Upper lobe of right lung (tissue), 1 donor: ENCODE data around the gene LRP1B. TPM values are rescaled to one million over a fixed set of nuclear protein-coding genes. Genes with fewer than 3 reads are reported as not detected.

ENCODE experiments used
- ATAC-seq: fragments of 200-7000 bp; cut with Tn5 transposase; one replicate; pipeline ENCODE4 v1.9.1; 2020; ENCODE audit warnings: mild to moderate bottlenecking, moderate library complexity
- DNase-seq: peaks from one replicate; pipeline ENCODE4 v3.0.0-alpha.2; 2020
- H3K27ac ChIP-seq: fragments of 200-600 bp; one replicate; pipeline ENCODE4 v1.8.0; 2022
- H3K27me3 ChIP-seq: fragments of 200-600 bp; one replicate; pipeline ENCODE4 v1.8.0; 2022; ENCODE audit warnings: mild to moderate bottlenecking
- H3K36me3 ChIP-seq: fragments of 200-600 bp; one replicate; pipeline ENCODE4 v1.8.0; 2022
- H3K4me1 ChIP-seq: fragments of 200-600 bp; one replicate; pipeline ENCODE4 v1.8.0; 2022
- H3K4me3 ChIP-seq: fragments of 200-600 bp; one replicate; pipeline ENCODE4 v1.8.0; 2022; ENCODE audit warnings: mild to moderate bottlenecking
- H3K9me3 ChIP-seq: fragments of 200-600 bp; one replicate; pipeline ENCODE4 v1.8.0; 2022
- intact Hi-C: fragments of 100-400 bp; cut with DNase I; formaldehyde crosslinking; loops from one replicate; pipeline ENCODE4 v1.11.0; 2022
- total RNA-seq: library from RNA; stranded (reverse); fragmentation: NEBNext Ultra II Directional; extraction: Animal tissue kit (Norgen Biotek cat#: 25700); gene quantifications from one replicate; pipeline ENCODE4 v1.2.1, GENCODE V29; 2021
- TF ChIP-seq, protein P1 (sequence below): fragments of 200-600 bp; IDR thresholded peaks from one replicate; pipeline ENCODE4 v1.8.0; 2022; ENCODE audit warnings: antibody characterized with exemption
- donor health status: DM: no; HTN: yes; CAD: no; lungs with severe emphysema.

Gene LRP1B
- total RNA-seq, 1 donor from 2014 or later: 0.12 TPM

DNA sequence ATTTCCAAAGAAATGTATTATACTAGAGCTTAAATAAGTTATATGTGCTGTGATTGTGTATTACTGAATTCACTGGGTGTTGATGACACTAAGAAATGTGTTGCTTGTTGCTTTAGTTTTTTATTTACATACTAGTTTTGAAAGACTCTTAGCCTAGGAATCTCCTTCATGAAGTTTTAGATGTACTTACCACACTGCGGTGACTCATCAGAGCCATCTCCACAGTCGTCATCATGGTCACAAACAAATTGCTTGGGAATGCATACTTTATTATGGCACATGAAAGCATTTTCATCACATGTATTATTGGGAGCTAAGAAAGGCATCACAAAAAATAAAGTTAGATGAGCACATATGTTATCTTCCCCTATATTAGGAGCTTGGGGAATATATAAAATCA, 1624.2 kb downstream of the LRP1B start:
- Histone ChIP-seq H3K27me3 (no peaks in the 10 kb centered on the region), H3K27ac (no peak overlapping the region), H3K9me3 (no peaks in the 10 kb centered on the region), H3K4me3 (no peak overlapping the region), H3K4me1 (no peaks in the 10 kb centered on the region), H3K36me3 (no peaks in the 10 kb centered on the region)
- TF ChIP-seq, protein P1, sequence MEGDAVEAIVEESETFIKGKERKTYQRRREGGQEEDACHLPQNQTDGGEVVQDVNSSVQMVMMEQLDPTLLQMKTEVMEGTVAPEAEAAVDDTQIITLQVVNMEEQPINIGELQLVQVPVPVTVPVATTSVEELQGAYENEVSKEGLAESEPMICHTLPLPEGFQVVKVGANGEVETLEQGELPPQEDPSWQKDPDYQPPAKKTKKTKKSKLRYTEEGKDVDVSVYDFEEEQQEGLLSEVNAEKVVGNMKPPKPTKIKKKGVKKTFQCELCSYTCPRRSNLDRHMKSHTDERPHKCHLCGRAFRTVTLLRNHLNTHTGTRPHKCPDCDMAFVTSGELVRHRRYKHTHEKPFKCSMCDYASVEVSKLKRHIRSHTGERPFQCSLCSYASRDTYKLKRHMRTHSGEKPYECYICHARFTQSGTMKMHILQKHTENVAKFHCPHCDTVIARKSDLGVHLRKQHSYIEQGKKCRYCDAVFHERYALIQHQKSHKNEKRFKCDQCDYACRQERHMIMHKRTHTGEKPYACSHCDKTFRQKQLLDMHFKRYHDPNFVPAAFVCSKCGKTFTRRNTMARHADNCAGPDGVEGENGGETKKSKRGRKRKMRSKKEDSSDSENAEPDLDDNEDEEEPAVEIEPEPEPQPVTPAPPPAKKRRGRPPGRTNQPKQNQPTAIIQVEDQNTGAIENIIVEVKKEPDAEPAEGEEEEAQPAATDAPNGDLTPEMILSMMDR: no peak
- no peak for DNase-seq
- no peak for ATAC-seq
- intact Hi-C loops: no loop called here

DNA sequence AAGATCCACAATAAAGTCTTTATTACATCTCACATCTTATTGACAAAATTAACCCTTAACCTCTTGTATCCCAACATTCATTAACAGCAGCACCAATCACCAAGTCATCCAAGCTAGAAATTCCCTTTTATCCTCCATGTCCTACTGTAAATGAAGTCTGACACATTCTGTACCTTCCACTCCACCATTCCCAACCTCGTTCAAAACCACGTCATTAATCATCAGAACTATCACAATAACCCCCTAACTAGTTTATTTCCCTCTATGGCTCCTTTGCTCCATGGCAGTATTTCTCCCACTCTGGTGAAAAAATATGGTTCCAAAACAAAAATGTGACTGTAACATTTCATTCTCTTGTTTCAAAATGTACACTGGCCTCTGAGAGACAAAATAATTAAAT, 1626.2 kb downstream of the LRP1B start:
- DNase-seq (no peak), ATAC-seq (no peak)
- no peaks in the 10 kb centered on the region for H3K27me3 ChIP-seq
- TF ChIP-seq, protein P1: no peak
- no peaks in the 10 kb centered on the region for H3K4me1 ChIP-seq
- no peaks in the 10 kb centered on the region for H3K36me3 ChIP-seq
- intact Hi-C loops: no loop called here
- H3K9me3 ChIP-seq: no peaks in the 10 kb centered on the region
- H3K27ac ChIP-seq: no peak overlapping the region
- H3K4me3 ChIP-seq: no peak overlapping the region

DNA sequence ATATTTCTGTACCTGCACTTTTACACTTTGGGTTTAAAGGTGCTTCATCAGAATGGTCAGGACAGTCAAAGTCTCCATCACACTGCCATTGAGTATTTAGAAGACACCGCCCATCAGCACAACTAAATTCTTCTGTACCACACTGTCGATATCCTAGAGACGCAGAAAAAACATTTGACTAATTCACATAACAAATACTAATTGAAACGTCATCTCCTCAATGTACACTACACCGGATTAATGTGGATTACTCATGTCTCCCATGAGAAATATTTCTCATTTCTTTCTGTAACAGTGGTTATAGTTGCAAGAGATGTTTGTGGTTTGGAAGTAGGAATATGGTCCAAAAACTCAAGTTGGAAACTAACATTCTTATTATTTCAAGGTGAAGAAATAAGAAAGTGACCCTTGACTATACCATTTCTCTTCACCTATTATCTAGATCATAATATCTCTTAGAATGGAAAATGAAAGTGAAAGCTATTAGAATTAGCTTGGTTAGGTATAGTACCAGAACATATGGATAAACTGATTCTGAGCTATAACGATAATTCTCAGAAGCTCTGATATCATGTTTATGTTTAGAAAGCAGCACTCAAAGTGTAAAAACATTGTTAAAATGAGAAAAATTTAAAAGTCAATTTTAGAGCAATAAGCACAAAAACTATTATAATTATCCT, 1627.7 kb downstream of the LRP1B start:
- ATAC-seq: no peak
- no peaks in the 10 kb centered on the region for H3K9me3 ChIP-seq
- intact Hi-C loops: no loop called here
- H3K36me3 ChIP-seq: no peaks in the 10 kb centered on the region
- TF ChIP-seq, protein P1: no peak
- no peaks in the 10 kb centered on the region for H3K4me1 ChIP-seq
- no peak for DNase-seq
- H3K27ac ChIP-seq: no peak overlapping the region
- H3K27me3 ChIP-seq: no peaks in the 10 kb centered on the region
- no peak overlapping the region for H3K4me3 ChIP-seq

DNA sequence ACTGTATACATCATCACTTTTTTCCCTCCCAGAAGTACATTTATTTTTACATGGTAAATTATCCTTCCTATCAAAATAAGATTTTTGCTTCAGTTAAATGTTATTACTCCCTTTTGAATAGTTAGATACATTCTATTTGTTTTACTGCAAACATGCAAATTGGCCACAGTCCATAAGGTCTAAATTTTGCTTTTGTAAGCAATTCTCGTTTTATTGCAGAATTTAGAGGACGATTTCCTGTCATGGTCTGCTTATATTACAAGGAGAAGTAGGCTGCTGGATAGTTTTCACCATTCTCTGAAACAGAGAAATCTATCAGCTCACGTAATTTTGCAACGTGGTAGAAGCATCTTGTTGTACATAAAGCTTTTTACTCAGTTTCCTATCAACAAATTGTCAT, 1632.5 kb downstream of the LRP1B start:
- no peaks in the 10 kb centered on the region for H3K4me1 ChIP-seq
- TF ChIP-seq, protein P1: no peak
- ATAC-seq (no peak), DNase-seq (no peak)
- H3K36me3 ChIP-seq: no peaks in the 10 kb centered on the region
- intact Hi-C loops: no loop called here
- no peak overlapping the region for H3K27ac ChIP-seq
- no peaks in the 10 kb centered on the region for H3K9me3 ChIP-seq
- no peak overlapping the region for H3K4me3 ChIP-seq
- H3K27me3 ChIP-seq: no peaks in the 10 kb centered on the region

DNA sequence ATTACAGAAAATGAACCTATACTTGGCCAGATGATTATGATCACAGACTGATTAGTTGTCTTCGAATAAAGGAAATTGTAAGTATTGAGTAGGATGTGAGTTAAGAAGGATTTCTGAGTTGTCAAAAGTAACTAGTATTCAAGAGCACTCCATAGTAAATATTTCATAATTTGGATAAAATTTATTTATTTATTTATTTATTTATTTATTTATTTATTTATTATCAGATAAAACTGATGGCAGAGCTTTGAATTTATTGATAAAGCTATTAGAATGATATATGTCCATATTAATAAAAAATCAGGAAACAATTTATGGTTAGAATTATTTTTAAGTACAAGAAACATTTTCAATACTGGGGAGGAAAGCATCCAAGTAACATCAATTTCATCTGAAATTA, 1634.1 kb downstream of the LRP1B start:
- H3K4me1 ChIP-seq: no peaks in the 10 kb centered on the region
- intact Hi-C loops: no loop called here
- no peaks in the 10 kb centered on the region for H3K27me3 ChIP-seq
- no peaks in the 10 kb centered on the region for H3K9me3 ChIP-seq
- no peak overlapping the region for H3K4me3 ChIP-seq
- H3K27ac ChIP-seq: no peak overlapping the region
- ATAC-seq: no peak
- DNase-seq: no peak
- TF ChIP-seq, protein P1: no peak
- H3K36me3 ChIP-seq: no peaks in the 10 kb centered on the region

DNA sequence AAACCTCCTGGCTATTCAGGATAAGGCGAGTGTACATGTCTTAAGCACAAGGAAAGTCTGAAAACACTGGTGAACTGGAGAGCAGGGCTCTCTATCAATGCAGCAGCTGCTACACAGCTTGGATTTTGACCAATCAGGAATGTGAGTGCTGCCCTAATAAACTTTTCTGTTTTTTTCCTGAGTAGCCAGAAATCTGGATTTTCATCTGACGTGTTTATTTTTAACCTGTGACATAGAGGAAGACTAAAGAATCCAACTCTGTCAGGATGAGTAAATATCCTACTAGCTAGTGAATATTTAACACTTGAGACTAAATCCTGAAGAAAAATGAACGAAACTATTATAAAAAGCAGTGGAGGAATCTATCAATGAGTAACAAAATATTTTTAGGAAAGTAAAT, 1638.9 kb downstream of the LRP1B start:
- no peaks in the 10 kb centered on the region for H3K27me3 ChIP-seq
- DNase-seq (no peak), ATAC-seq (no peak)
- H3K4me3 ChIP-seq: no peak overlapping the region
- no peaks in the 10 kb centered on the region for H3K36me3 ChIP-seq
- TF ChIP-seq, protein P1: no peak
- intact Hi-C loops: no loop called here
- H3K9me3 ChIP-seq: no peaks in the 10 kb centered on the region
- no peaks in the 10 kb centered on the region for H3K4me1 ChIP-seq
- no peak overlapping the region for H3K27ac ChIP-seq
